SH-SY5Y (cell line): Measurements from ENCODE around the gene PARP15.

Source experiments
- GATA2 ChIP-seq: IDR thresholded peaks from 2 replicates; pipeline ENCODE4 v1.6.1; 2011; ENCODE audit warnings: mild to moderate bottlenecking, low read depth, low read length
- GATA3 ChIP-seq: IDR thresholded peaks from 2 replicates; pipeline ENCODE4 v1.6.1; 2011; ENCODE audit warnings: low read depth, mild to moderate bottlenecking, low read length, moderate library complexity

DNA sequence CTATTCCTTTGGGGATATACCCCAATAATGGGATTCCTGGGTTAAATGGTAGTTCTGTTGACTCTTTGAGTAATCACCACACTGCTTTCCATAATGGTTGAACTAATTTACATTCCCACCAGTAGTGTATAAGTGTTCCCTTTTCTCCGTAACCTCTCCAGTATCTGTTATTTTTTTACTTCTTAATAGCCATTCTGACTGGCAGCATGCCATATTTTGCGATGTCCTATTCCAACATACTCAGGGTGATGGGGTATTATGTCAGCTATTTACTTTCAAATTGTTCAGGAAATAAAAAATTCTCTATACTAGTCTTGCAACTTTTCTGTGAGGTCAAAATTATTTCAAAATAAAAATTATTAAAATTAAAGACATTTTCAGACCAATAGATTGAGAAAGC, 94.1 kb downstream of the PARP15 start:
- TF ChIP-seq GATA2 (no peak), GATA3 (no peak)
